HepG2 (cell line): ENCODE results near the gene PLPPR2. TPM values are rescaled to one million over a fixed set of nuclear protein-coding genes. Genes with fewer than 3 reads are reported as not detected.

ENCODE experiments used
- ARID3A ChIP-seq: IDR thresholded peaks from 2 replicates; pipeline ENCODE4 v1.6.1; 2012; ENCODE audit warnings: low read depth, low read length, improper control_type of control experiment
- BRD4 ChIP-seq: sonication (generic); formaldehyde crosslinking; IDR thresholded peaks from 2 replicates; pipeline ENCODE4 v1.4.0; 2020; ENCODE audit warnings: missing genetic modification reagents
- ERF ChIP-seq: IDR thresholded peaks from 2 replicates; pipeline ENCODE4 v1.6.1; 2018; ENCODE audit warnings: missing biosample characterization, missing genetic modification reagents
- ESRRA ChIP-seq: sonication (generic); formaldehyde crosslinking; IDR thresholded peaks from 2 replicates; pipeline ENCODE4 v1.5.1; 2020; ENCODE audit warnings: mild to moderate bottlenecking, low read depth, missing genetic modification reagents
- FOXA1 ChIP-seq, 2 experiments: fragments of 450-650 bp in 1 of 2; sonication (generic) in 1 of 2; formaldehyde crosslinking in 1 of 2; IDR thresholded peaks; 2 replicates each; pipeline versions ENCODE4 v1.4.0 to v1.6.1; 2016 to 2020; ENCODE audit warnings: missing genetic modification reagents in 1 of 2
- FOXA3 ChIP-seq: IDR thresholded peaks from 2 replicates; pipeline ENCODE4 v1.6.1; 2016; ENCODE audit warnings: missing genetic modification reagents, missing compliant biosample characterization
- JUN ChIP-seq: sonication (generic); formaldehyde crosslinking; IDR thresholded peaks from 2 replicates; pipeline ENCODE4 v1.4.0; 2020; ENCODE audit warnings: mild to moderate bottlenecking, missing genetic modification reagents
- KDM5A ChIP-seq: fragments of 200-600 bp; sonication (generic); IDR thresholded peaks from 2 replicates; pipeline ENCODE4 v1.7.0; 2018; ENCODE audit warnings: antibody characterized with exemption, mild to moderate bottlenecking, low read length, borderline replicate concordance
- KLF11 ChIP-seq: IDR thresholded peaks from 2 replicates; pipeline ENCODE4 v1.6.1; 2016; ENCODE audit warnings: missing compliant biosample characterization
- POLR2AphosphoS2 ChIP-seq: IDR thresholded peaks from 2 replicates; pipeline ENCODE4 v1.6.1; 2011; ENCODE audit warnings: low read depth, low read length, improper control_type of control experiment
- SMARCC2 ChIP-seq: fragments of 450-650 bp; IDR thresholded peaks from 2 replicates; pipeline ENCODE4 v1.6.1; 2017; ENCODE audit warnings: antibody characterized with exemption, mild to moderate bottlenecking
- ZBTB14 ChIP-seq: sonication (generic); formaldehyde crosslinking; IDR thresholded peaks from 2 replicates; pipeline ENCODE4 v1.4.0; 2020; ENCODE audit warnings: missing genetic modification reagents
- ZEB1 ChIP-seq: IDR thresholded peaks from 2 replicates; pipeline ENCODE4 v1.6.1; 2012; ENCODE audit warnings: mild to moderate bottlenecking, low read depth, inconsistent platforms; ENCODE audit not compliant: insufficient replicate concordance
- ZNF382 ChIP-seq: sonication (generic); formaldehyde crosslinking; IDR thresholded peaks from 2 replicates; pipeline ENCODE4 v1.5.0; 2020; ENCODE audit warnings: missing genetic modification reagents, mild to moderate bottlenecking, borderline replicate concordance
- ZNF574 ChIP-seq: sonication (generic); formaldehyde crosslinking; IDR thresholded peaks from 2 replicates; pipeline ENCODE4 v1.4.0; 2020; ENCODE audit warnings: missing genetic modification reagents
- ZNF619 ChIP-seq: sonication (generic); formaldehyde crosslinking; IDR thresholded peaks from 2 replicates; pipeline ENCODE4 v1.4.0; 2020; ENCODE audit warnings: mild to moderate bottlenecking, missing genetic modification reagents
- ZNF768 ChIP-seq: sonication (generic); formaldehyde crosslinking; IDR thresholded peaks from 2 replicates; pipeline ENCODE4 v1.4.0; 2020; ENCODE audit warnings: missing genetic modification reagents
- ZNF841 ChIP-seq: sonication (generic); formaldehyde crosslinking; IDR thresholded peaks from 2 replicates; pipeline ENCODE4 v1.8.1; 2023; ENCODE audit warnings: missing genetic modification reagents, borderline replicate concordance
- polyA plus RNA-seq, 8 experiments: library from polyadenylated mRNA; depleted of rRNA in 3 of 8; stranded (reverse) in 7 of 8; unstranded in 1 of 8; fragments of >200 nt; fragmentation: Illumina TruSeq in 4 of 8; extraction: Trizol in 4 of 8; gene quantifications; 2 replicates each; pipeline versions ENCODE4 v1.2.1 to v1.2.3, GENCODE V29; 2011 to 2016; ENCODE audit warnings: low read depth in 4 of 8, missing spikeins in 1 of 8, mixed read lengths in 1 of 8; ENCODE audit not compliant: insufficient read depth in 1 of 8
- total RNA-seq, 5 experiments: library from RNA; depleted of rRNA; stranded (reverse); fragments of >200 nt; fragmentation: Illumina TruSeq; extraction: Trizol; gene quantifications; 2 replicates each; pipeline ENCODE4 v1.2.3, GENCODE V29; 2016; ENCODE audit warnings: low read depth in 1 of 5
- TF ChIP-seq, protein P1 (sequence below), 2 experiments: sonication (generic) in 1 of 2; formaldehyde crosslinking in 1 of 2; IDR thresholded peaks; 2 replicates each; pipeline versions ENCODE4 v1.5.1 to v1.6.1; 2011 to 2020; ENCODE audit warnings: borderline replicate concordance in 1 of 2, low read depth in 1 of 2, low read length in 1 of 2, mild to moderate bottlenecking in 1 of 2, missing genetic modification reagents in 1 of 2, moderate library complexity in 1 of 2

PLPPR2 gene
- total and polyA plus RNA-seq, 2 of the 13 experiments (the other 11 are each of a cell fraction or from before 2014, with no cell fraction given), result 1.5 to 2.1 TPM

GRCh38 chr19:11382898-11383705 lies 27.9 kb downstream of the PLPPR2 start (continued):
- TF ChIP-seq ZNF574 (CRISPR knock-in tag), result peak; percentile 82
- peak; percentile 36; the same call in 1 of the 2 replicates for TF ChIP-seq ERF (CRISPR knock-in tag)
- TF ChIP-seq SMARCC2, result no peak
- TF ChIP-seq ARID3A, result no peak
- TF ChIP-seq ESRRA, result no peak
- TF ChIP-seq JUN (CRISPR knock-in tag), result no peak
- no peak for TF ChIP-seq ZBTB14
- no peak for TF ChIP-seq KDM5A
- no peak for TF ChIP-seq KLF11 (CRISPR knock-in tag)
- peak; percentile 60; the same call in 1 of the 2 replicates for TF ChIP-seq BRD4 (CRISPR knock-in tag)
- TF ChIP-seq, protein P1, sequence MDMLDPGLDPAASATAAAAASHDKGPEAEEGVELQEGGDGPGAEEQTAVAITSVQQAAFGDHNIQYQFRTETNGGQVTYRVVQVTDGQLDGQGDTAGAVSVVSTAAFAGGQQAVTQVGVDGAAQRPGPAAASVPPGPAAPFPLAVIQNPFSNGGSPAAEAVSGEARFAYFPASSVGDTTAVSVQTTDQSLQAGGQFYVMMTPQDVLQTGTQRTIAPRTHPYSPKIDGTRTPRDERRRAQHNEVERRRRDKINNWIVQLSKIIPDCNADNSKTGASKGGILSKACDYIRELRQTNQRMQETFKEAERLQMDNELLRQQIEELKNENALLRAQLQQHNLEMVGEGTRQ (IDR thresholded peaks at IDR 0.05; ENCODE audit: low read depth, low read length), result no peak
- TF ChIP-seq, protein P1 (CRISPR knock-in tag; IDR thresholded peaks at IDR 0.05; ENCODE audit: borderline replicate concordance), result no peak
- peak; percentile 43; the same call in 1 of the 2 replicates for TF ChIP-seq FOXA3 (CRISPR knock-in tag)
- no peak for TF ChIP-seq ZEB1
- TF ChIP-seq POLR2AphosphoS2, result no peak
- TF ChIP-seq FOXA1 (IDR thresholded peaks at IDR 0.05), result no peak
- peak; percentile 57 for TF ChIP-seq FOXA1 (CRISPR knock-in tag; IDR thresholded peaks at IDR 0.05)
- no peak for TF ChIP-seq ZNF382 (CRISPR knock-in tag)
- no peak for TF ChIP-seq ZNF841 (CRISPR knock-in tag)
- 0 out of 2 replicates have a peak, but pooled peaks have one; percentile 21 for TF ChIP-seq ZNF768
- no peak for TF ChIP-seq ZNF619 (CRISPR knock-in tag)
